HCT116 (cell line): ENCODE measurements around the gene TMEM74B.

ENCODE experiments used
- ATF3 ChIP-seq: IDR thresholded peaks from 2 replicates; pipeline ENCODE4 v1.6.1; 2012
- CTCF ChIP-seq, 3 experiments: fragments of 200-600 bp in 1 of 3; sonication (generic) in 1 of 3; IDR thresholded peaks in 2 of 3; conservative IDR thresholded peaks in 1 of 3; 2 replicates each; pipeline ENCODE4 v1.5.1; 2012 to 2017; ENCODE audit warnings: low read depth in 2 of 3, low read length in 2 of 3, antibody characterized with exemption in 1 of 3, borderline replicate concordance in 1 of 3, control low read depth in 1 of 3, mild to moderate bottlenecking in 1 of 3, mixed read lengths in 1 of 3, mixed run types in 1 of 3, moderate library complexity in 1 of 3; ENCODE audit not compliant: insufficient read depth in 1 of 3
- EGR1 ChIP-seq: IDR thresholded peaks from 2 replicates; pipeline ENCODE4 v1.6.1; 2012; ENCODE audit warnings: low read depth
- ELF1 ChIP-seq: IDR thresholded peaks from 2 replicates; pipeline ENCODE4 v1.6.1; 2012; ENCODE audit warnings: low read depth, borderline replicate concordance
- EZH2 ChIP-seq: fragments of 200-600 bp; sonication (generic); IDR thresholded peaks from 2 replicates; pipeline ENCODE4 v1.6.1; 2017; ENCODE audit warnings: antibody characterized with exemption, mixed run types
- EZH2phosphoT487 ChIP-seq: fragments of 200-600 bp; IDR thresholded peaks from 2 replicates; pipeline ENCODE4 v1.6.1; 2018; ENCODE audit warnings: antibody characterized with exemption, borderline replicate concordance
- FOSL1 ChIP-seq: IDR thresholded peaks from 2 replicates; pipeline ENCODE4 v1.6.1; 2012; ENCODE audit warnings: low read depth
- MAX ChIP-seq: IDR thresholded peaks from 2 replicates; pipeline ENCODE4 v1.6.1; 2012
- POLR2A ChIP-seq: IDR thresholded peaks from 2 replicates; pipeline ENCODE4 v1.7.0; 2011; ENCODE audit warnings: borderline replicate concordance; ENCODE audit not compliant: insufficient read depth, insufficient read length; ENCODE audit errors: extremely low read depth
- POLR2AphosphoS5 ChIP-seq: IDR thresholded peaks from 2 replicates; pipeline ENCODE4 v1.6.1; 2011; ENCODE audit warnings: mild to moderate bottlenecking, low read depth, low read length, moderate library complexity
- REST ChIP-seq: IDR thresholded peaks from 2 replicates; pipeline ENCODE4 v1.6.1; 2012; ENCODE audit warnings: low read depth
- TCF7L2 ChIP-seq: IDR thresholded peaks from 2 replicates; pipeline ENCODE4 v1.7.0; 2011; ENCODE audit warnings: borderline replicate concordance, inconsistent platforms; ENCODE audit not compliant: insufficient read depth, insufficient read length; ENCODE audit errors: extremely low read depth
- ZNF274 ChIP-seq: fragments of 200-500 bp; sonication (Bioruptor generic); IDR thresholded peaks from 2 replicates; pipeline ENCODE4 v1.6.1; 2014; ENCODE audit warnings: mild to moderate bottlenecking, low read depth, low read length, inconsistent platforms

- TF ChIP-seq CTCF (IDR thresholded peaks at IDR 0.05 in 2 of 3, conservative IDR thresholded peaks at IDR 0.05 in 1 of 3; ENCODE audit: borderline replicate concordance in 1 of 3, insufficient read depth in 1 of 3, low read depth in 2 of 3, low read length in 2 of 3) = no peak
- TF ChIP-seq POLR2A = no peak
- no peak for TF ChIP-seq ZNF274
- TF ChIP-seq EZH2phosphoT487 = no peak
- no peak for TF ChIP-seq FOSL1
- TF ChIP-seq MAX = no peak
- TF ChIP-seq POLR2AphosphoS5 = no peak
- no peak for TF ChIP-seq TCF7L2
- no peak for TF ChIP-seq EZH2
- no peak for TF ChIP-seq ELF1
- no peak for TF ChIP-seq REST
- no peak for TF ChIP-seq EGR1
- no peak for TF ChIP-seq ATF3
Observed at GRCh38 chr20:1195226-1195625, 10.4 kb upstream of the TMEM74B start.
